HG02623 (cell line): ENCODE results near the gene PLCXD1.
A peak's percentile ranks its signal among the peaks of the same experiment; 100 is the strongest.
"Not testable (repeated sequence)": the region's sequence is repeated elsewhere in the genome, so short reads cannot be mapped to it uniquely, and the experiment has no call there.

Source experiments
- ATAC-seq: cut with Tn5 transposase; IDR thresholded peaks from one replicate; pipeline ENCODE4 v1.9.1; 2021; ENCODE audit warnings: moderate library complexity; ENCODE audit not compliant: unreplicated experiment

The PLCXD1 gene

GRCh38 chrX:281166-281999 is at the start of gene PLCXD1:
TSS of gene PLCXD1 (plus strand) at chrX:281381. CDS start at chrX:284188, 2,807 bp downstream.
- ATAC-seq = no peak

- ATAC-seq = peak; percentile 94
Measured at GRCh38 chrX:231637-232277, 49.4 kb upstream of the PLCXD1 start.

- peak; percentile 23 for ATAC-seq
Measured at GRCh38 chrX:232278-232655, 48.9 kb upstream of the PLCXD1 start.

- not testable (repeated sequence) for ATAC-seq
Measured at GRCh38 chrX:236201-236600, 45.0 kb upstream of the PLCXD1 start.

- ATAC-seq = no peak
Measured at GRCh38 chrX:250965-251364, 30.2 kb upstream of the PLCXD1 start.

GRCh38 chrX:251396-252243 is 29.6 kb upstream of the PLCXD1 start:
- ATAC-seq = not testable (repeated sequence)

GRCh38 chrX:252244-252956 is 28.8 kb upstream of the PLCXD1 start:
- no peak for ATAC-seq

GRCh38 chrX:252957-253291 is 28.3 kb upstream of the PLCXD1 start:
- ATAC-seq = no peak

GRCh38 chrX:253451-254297 is 27.5 kb upstream of the PLCXD1 start:
- no peak for ATAC-seq

GRCh38 chrX:254630-255215 is 26.5 kb upstream of the PLCXD1 start:
- ATAC-seq = no peak

GRCh38 chrX:255923-256331 is 25.3 kb upstream of the PLCXD1 start:
- no peak for ATAC-seq

GRCh38 chrX:257054-257453 is 24.1 kb upstream of the PLCXD1 start:
- ATAC-seq = not testable (repeated sequence)

GRCh38 chrX:257681-258289 is 23.4 kb upstream of the PLCXD1 start:
- no peak for ATAC-seq

- ATAC-seq = no peak
Measured at GRCh38 chrX:258291-259040, 22.7 kb upstream of the PLCXD1 start.

- ATAC-seq = no peak
Measured at GRCh38 chrX:259692-260355, 21.4 kb upstream of the PLCXD1 start.

GRCh38 chrX:261167-261918 is 19.8 kb upstream of the PLCXD1 start:
- ATAC-seq = no peak

- ATAC-seq = no peak
Measured at GRCh38 chrX:261919-262352, 19.2 kb upstream of the PLCXD1 start.
